Measurements from ENCODE around the gene PAPPA2.

PAPPA2 gene

DNA sequence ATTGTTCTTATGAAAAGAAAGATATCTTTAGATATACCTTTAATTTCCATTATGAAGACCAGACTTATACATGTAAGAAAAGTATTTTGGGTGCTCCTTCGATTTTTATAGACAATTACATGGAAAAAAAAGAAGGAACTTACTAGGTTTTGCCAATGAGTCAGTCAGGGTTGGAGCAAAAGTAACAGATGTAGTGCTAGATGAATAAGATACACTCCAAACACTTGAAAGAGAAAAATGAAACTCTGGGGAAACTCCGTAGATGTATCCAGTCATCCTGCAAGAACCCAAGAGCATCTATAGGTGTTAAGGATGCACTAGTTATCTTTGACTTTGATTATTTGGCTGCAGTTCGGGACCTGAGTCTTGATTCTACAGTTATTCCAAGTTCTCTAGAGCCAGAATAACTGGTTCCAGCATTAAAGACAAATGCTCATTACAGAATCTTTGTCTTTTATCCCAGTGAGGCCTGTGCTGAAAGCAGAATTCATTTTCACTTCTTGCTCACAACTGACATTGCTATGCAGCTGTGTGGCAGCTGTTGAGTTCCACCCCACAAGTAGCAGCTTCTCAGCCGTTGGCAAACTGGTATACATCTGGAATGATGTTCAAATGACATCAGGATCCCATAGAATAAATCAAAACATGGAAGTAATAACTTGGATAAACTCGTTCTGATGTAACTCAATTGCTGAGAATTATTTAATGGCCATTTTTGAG, 375.5 kb downstream of the PAPPA2 start:
- no peak overlapping the region for H3K9ac ChIP-seq
- H3K4me1 ChIP-seq = no peaks in the 10 kb centered on the region
- no peaks in the 10 kb centered on the region for H3K9me3 ChIP-seq (replicated peaks in 1 of 11)
- H3K4me2 ChIP-seq = no peak overlapping the region
- H3K36me3 ChIP-seq = no peaks in the 10 kb centered on the region
- no peak overlapping the region for H3K4me3 ChIP-seq
- no peaks in the 10 kb centered on the region for H4K20me1 ChIP-seq
- no peak overlapping the region for H3K27ac ChIP-seq
- no peak for TF ChIP-seq Cebpa-rat (IDR thresholded peaks at IDR 0.05)
- no peaks in the 10 kb centered on the region; a peak in 1 of 22 replicates for H3K27me3 ChIP-seq

DNA sequence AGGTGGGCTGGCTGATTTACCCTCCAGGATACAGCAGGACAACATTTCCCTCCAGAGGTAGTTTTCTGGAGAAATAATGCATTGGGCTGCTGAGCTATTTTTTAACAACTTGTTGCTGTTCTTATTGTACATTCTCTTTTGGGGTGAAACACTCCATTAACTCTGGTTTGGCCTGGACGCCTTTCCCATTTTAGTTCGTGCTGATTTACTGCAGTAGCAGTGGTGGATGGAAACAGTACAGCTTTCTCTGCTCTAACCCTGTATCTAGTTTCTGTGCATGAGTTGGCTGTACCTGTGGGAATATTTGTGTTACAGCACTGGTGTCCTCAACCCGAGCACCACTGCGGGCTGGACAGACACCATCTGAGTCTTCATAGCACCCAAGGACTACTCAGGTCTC, 376.2 kb downstream of the PAPPA2 start:
- H3K36me3 ChIP-seq = no peaks in the 10 kb centered on the region
- H3K4me2 ChIP-seq = no peak overlapping the region
- no peaks in the 10 kb centered on the region; a peak in 1 of 22 replicates for H3K27me3 ChIP-seq
- no peak overlapping the region for H3K4me3 ChIP-seq
- TF ChIP-seq Cebpa-rat (IDR thresholded peaks at IDR 0.05) = no peak
- no peak overlapping the region for H3K9ac ChIP-seq
- H3K27ac ChIP-seq = no peak overlapping the region
- H3K9me3 ChIP-seq (replicated peaks in 1 of 11) = no peaks in the 10 kb centered on the region
- H4K20me1 ChIP-seq = no peaks in the 10 kb centered on the region
- no peaks in the 10 kb centered on the region for H3K4me1 ChIP-seq

DNA sequence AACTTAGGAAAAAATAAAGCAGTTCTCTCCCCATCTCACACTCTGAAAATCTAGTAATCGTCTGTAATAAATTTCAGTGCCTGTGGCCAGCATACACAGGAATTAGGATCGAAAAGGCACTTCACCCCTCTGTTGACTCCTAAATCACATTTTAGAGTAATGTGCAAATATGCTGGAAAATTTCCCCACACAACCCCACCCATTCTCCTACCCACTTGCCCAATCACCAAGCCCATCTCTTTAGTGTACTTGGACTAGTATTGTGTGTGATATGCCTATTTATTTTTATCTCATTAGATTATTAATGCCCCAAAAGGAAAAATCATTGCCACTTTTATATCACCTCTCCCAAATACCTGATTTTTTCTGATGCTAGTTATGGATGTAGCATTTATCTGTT, 378.3 kb downstream of the PAPPA2 start:
- H3K4me2 ChIP-seq = no peak overlapping the region
- TF ChIP-seq Cebpa-rat (IDR thresholded peaks at IDR 0.05) = no peak
- no peaks in the 10 kb centered on the region for H4K20me1 ChIP-seq
- no peaks in the 10 kb centered on the region for H3K36me3 ChIP-seq
- no peaks in the 10 kb centered on the region for H3K27me3 ChIP-seq
- no peak overlapping the region for H3K9ac ChIP-seq
- H3K27ac ChIP-seq = no peak overlapping the region
- no peak overlapping the region for H3K4me3 ChIP-seq
- no peaks in the 10 kb centered on the region for H3K9me3 ChIP-seq (replicated peaks in 1 of 11)
- peaks cover 0 to 7% (median 2%) of the 10 kb centered on the region in 10 experiments; a peak in 6 of 20 replicates for H3K4me1 ChIP-seq

DNA sequence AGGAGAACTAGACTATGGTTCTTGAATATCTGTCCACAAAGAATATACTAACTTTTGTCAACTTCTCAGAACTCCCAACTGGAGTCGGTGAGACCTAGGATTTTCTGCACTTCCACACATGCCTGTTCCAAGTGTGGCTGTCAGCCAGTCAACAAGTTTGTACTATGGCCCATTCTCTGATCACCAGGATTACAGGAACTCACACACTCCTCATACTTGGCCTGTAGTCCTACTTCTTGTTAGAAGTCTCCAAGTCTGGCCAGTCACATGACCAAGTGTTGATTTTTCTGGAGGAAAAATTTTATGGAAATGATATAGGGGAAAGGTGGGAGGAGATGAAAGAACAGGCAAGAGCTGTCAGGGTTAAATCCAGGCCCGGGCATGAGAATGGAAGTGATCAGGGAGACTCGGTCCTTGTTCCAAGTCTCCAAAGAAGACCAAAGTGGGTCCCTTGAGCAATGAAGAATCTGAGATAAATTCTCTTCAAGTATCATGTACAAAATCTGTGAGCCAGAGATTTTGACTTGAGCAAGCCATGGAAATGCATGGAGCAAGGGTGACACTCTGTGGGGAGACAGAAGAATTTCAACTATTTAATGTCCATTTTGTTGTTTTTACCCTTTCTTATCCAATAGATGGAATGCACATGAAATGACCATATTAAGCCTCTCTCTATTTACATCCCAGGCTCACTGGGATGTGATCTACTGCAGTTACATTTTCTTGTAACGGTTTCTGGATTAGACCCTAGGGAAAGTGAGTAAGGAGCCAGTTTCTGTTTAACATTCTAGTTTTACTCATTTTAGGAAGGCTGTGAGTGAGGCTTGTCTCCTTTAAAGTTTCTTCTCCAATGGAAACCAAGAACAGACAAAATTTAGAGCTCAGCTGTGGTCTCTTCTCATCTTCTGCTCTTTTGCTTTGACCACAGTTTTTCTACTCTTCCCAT, 380.6 kb downstream of the PAPPA2 start:
- Histone ChIP-seq H3K4me1 (peaks cover 0 to 7% (median 2%) of the 10 kb centered on the region in 10 experiments; a peak in 6 of 20 replicates), H3K4me3 (no peak overlapping the region), H3K27ac (no peak overlapping the region), H3K9me3 (replicated peaks in 1 of 11) (no peaks in the 10 kb centered on the region), H3K36me3 (no peaks in the 10 kb centered on the region), H3K4me2 (no peak overlapping the region), H4K20me1 (no peaks in the 10 kb centered on the region), H3K27me3 (no peaks in the 10 kb centered on the region), H3K9ac (no peak overlapping the region)
- no peak for TF ChIP-seq Cebpa-rat (IDR thresholded peaks at IDR 0.05)

DNA sequence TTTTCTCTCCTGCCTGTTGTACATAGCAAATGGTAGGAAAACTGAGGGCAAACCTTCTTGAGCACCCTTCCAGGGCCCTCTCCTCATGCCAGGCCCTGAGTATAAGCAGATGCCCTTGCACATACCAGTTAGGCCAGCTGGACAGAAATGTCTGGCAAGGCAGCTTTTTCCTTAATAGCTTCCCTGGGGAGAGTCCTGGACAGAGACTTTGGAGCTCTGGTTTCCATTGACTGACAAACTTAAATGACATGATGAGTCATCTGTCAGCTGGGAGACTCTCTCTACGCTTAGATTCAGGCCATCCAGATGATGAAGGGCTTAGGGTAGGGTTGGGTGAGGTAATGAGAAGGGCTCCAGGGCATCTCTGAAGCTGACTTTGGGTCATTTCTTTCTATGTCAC, 384.1 kb downstream of the PAPPA2 start:
- no peak overlapping the region for H3K9ac ChIP-seq
- H4K20me1 ChIP-seq = no peaks in the 10 kb centered on the region
- no peak for TF ChIP-seq Cebpa-rat (IDR thresholded peaks at IDR 0.05)
- no peaks in the 10 kb centered on the region for H3K27me3 ChIP-seq
- H3K4me2 ChIP-seq = no peak overlapping the region
- no peak overlapping the region for H3K4me3 ChIP-seq
- H3K9me3 ChIP-seq (replicated peaks in 1 of 11) = no peaks in the 10 kb centered on the region
- no peak overlapping the region for H3K27ac ChIP-seq
- peaks cover 0 to 7% (median 2%) of the 10 kb centered on the region in 10 experiments; a peak in 6 of 20 replicates for H3K4me1 ChIP-seq
- H3K36me3 ChIP-seq = no peaks in the 10 kb centered on the region

DNA sequence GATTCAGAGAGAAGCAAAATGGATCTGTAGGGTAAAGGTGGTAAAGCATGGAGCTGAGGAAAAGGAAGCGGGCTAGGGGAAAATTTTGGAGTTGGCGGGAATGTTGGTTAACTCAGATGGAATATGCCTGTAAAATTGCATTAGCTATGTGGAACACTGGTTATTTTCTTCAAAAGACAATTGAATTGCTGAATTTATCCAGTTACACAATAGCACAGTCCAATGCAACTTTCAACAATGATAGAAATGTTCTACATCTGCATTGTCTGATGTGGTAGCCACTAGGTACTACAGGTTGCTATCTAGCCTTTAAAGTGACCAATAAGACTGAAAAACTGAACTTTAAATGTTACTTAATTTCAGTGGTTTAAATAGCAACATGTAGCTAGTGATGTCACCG, 386.3 kb downstream of the PAPPA2 start:
- Histone ChIP-seq H3K4me1 (peaks cover 0 to 7% (median 2%) of the 10 kb centered on the region in 10 experiments; a peak in 6 of 20 replicates), H3K27me3 (no peaks in the 10 kb centered on the region), H4K20me1 (no peaks in the 10 kb centered on the region), H3K36me3 (no peaks in the 10 kb centered on the region), H3K4me3 (no peak overlapping the region), H3K4me2 (no peak overlapping the region), H3K9me3 (replicated peaks in 1 of 11) (no peaks in the 10 kb centered on the region), H3K9ac (no peak overlapping the region), H3K27ac (no peak overlapping the region)
- TF ChIP-seq Cebpa-rat (IDR thresholded peaks at IDR 0.05) = no peak

DNA sequence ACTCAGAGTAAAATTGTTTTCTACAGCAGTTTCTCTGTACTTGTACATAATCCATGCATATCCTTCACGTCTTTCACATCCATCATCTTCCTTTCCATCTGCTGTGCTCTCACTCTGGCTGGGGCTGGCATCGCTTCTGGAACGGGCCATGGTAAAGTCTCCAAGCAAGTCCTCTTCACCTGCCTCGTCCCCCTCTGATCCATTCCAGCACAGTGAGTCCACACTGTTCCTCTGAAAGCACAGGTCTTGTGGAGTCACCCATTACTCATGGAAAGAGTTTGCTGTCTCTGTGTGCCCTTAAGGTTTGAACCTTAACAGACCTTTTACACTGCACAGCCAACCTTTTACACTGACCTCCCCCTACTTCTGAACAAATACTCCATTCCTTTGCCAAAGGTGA, 387.9 kb downstream of the PAPPA2 start:
- Histone ChIP-seq H3K4me1 (no peaks in the 10 kb centered on the region), H3K4me2 (no peak overlapping the region), H3K27ac (no peak overlapping the region), H3K27me3 (no peaks in the 10 kb centered on the region), H3K36me3 (no peaks in the 10 kb centered on the region), H3K4me3 (no peak overlapping the region), H4K20me1 (no peaks in the 10 kb centered on the region), H3K9me3 (replicated peaks in 1 of 11) (no peaks in the 10 kb centered on the region), H3K9ac (no peak overlapping the region)
- TF ChIP-seq Cebpa-rat (IDR thresholded peaks at IDR 0.05) = no peak

DNA sequence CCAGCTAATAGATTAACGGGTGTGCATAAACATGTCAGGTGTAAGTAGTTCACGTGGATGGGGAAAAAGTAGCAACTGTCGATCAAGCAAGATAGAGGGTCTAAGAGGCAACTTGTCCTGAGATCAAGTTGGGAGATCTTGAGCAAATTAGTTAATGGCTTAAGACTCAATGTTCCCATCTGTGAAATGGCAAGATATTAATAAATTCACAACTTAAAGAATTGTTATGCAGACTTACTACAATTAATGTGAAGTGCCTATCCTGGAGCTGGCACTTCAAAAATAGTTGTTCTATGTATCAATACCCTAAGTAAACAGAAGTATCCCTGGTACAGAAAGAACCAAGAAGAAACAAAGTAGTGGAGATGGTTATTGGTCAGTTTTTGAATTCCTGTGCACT, 389.1 kb downstream of the PAPPA2 start:
- no peak overlapping the region for H3K27ac ChIP-seq
- H3K4me2 ChIP-seq = no peak overlapping the region
- no peaks in the 10 kb centered on the region for H3K27me3 ChIP-seq
- no peaks in the 10 kb centered on the region for H3K36me3 ChIP-seq
- H3K4me1 ChIP-seq = no peaks in the 10 kb centered on the region
- no peak overlapping the region for H3K4me3 ChIP-seq
- no peak overlapping the region for H3K9ac ChIP-seq
- no peaks in the 10 kb centered on the region for H3K9me3 ChIP-seq (replicated peaks in 1 of 11)
- no peaks in the 10 kb centered on the region for H4K20me1 ChIP-seq
- no peak for TF ChIP-seq Cebpa-rat (IDR thresholded peaks at IDR 0.05)

DNA sequence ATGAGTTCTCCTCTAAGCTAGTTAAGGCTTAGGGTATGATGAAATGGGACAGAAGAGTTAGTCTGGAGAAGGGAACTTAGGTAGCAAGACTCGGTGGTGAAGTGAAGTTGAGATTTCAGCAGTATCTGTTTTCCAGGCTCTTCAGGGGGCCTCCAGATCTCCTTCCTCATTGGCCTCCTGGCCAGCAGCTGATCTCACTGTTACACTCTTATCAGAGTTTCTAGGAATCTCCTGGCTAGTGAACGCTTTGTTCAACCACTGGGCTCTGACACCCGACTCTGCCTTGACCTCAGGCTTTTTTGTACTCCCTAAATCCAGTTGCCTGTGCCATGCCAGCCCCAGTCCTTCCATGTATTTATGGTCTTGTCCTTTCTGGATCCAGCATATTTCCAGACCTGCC, 390.5 kb downstream of the PAPPA2 start:
- no peak for TF ChIP-seq Cebpa-rat (IDR thresholded peaks at IDR 0.05)
- H3K4me1 ChIP-seq = no peaks in the 10 kb centered on the region

More for the DNA sequence above, 390.5 kb downstream of the PAPPA2 start:
- Histone ChIP-seq H3K36me3 (no peaks in the 10 kb centered on the region), H3K27ac (no peak overlapping the region), H3K4me2 (no peak overlapping the region), H3K27me3 (no peaks in the 10 kb centered on the region), H4K20me1 (no peaks in the 10 kb centered on the region), H3K9me3 (replicated peaks in 1 of 11) (no peaks in the 10 kb centered on the region), H3K4me3 (no peak overlapping the region), H3K9ac (no peak overlapping the region)
